ENCODE measurements around the gene GANC. TPM values are rescaled to one million over a fixed set of nuclear protein-coding genes. Genes with fewer than 3 reads are reported as not detected.

GANC gene
- total and polyA plus RNA-seq, 2 experiments from 2014 or later = 7.4 to 12.6 TPM

- DNase-seq (ENCODE audit: low spot score) = no peak
- Histone ChIP-seq H3K36me3 (ENCODE audit: insufficient read depth) (peaks cover 16% of the 10 kb centered on the region), H3K79me2 (replicated peaks; ENCODE audit: insufficient read depth) (no peaks in the 10 kb centered on the region), H2AFZ (no peak overlapping the region), H4K20me1 (replicated peaks; ENCODE audit: insufficient read depth) (no peaks in the 10 kb centered on the region), H3K4me2 (no peak overlapping the region), H3F3A (replicated peaks; ENCODE audit: low read depth) (no peaks in the 10 kb centered on the region), H3K9me2 (ENCODE audit: insufficient read depth) (no peaks in the 10 kb centered on the region), H3K4me3 (no peak overlapping the region), H3K27ac (ENCODE audit: low read depth) (no peak overlapping the region), H3K4me1 (ENCODE audit: insufficient read depth) (no peaks in the 10 kb centered on the region), H3K27me3 (ENCODE audit: insufficient read depth) (no peaks in the 10 kb centered on the region)
- peaks cover 40% of the 10 kb centered on the region for H3K36me3 Mint-ChIP-seq (ENCODE audit: low read depth)
- H3K4me1 Mint-ChIP-seq = no peaks in the 10 kb centered on the region
- no peak for ATAC-seq
- no peaks in the 10 kb centered on the region for H3K9me3 Mint-ChIP-seq
- no peak for TF ChIP-seq ZNF114 (CRISPR knock-in tag; IDR thresholded peaks at IDR 0.05)
- H3K27me3 Mint-ChIP-seq (ENCODE audit: insufficient read depth, low read depth, poor library complexity) = no peaks in the 10 kb centered on the region
- H3K4me3 Mint-ChIP-seq = no peak overlapping the region
- H3K27ac Mint-ChIP-seq = no peak overlapping the region
Measured at GRCh38 chr15:42226648-42227047, 46.4 kb upstream of the GANC start.

DNA sequence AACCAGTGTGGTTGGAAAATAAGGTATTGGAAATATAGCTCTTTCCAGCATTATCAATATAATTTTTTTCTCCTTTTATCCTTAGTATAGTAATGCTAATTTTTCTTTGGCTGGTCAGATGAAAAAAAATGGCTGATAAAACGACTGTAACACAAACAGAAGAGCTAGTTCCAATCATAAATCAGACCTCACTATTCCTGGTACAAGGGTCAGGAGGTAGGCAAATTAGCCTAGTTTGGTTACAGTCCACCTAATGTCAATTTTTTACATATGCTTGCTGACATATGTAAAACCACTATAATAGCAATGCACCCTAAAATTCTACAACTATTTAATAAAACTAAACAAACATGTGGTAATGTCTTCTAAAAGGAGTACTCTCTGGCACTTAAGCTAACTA is 45.0 kb upstream of the GANC start:
- Mint-ChIP-seq H3K4me1 (no peaks in the 10 kb centered on the region), H3K27me3 (ENCODE audit: insufficient read depth, low read depth, poor library complexity) (no peaks in the 10 kb centered on the region), H3K4me3 (no peak overlapping the region), H3K27ac (no peak overlapping the region), H3K9me3 (no peaks in the 10 kb centered on the region), H3K36me3 (ENCODE audit: low read depth) (peaks cover 37% of the 10 kb centered on the region)
- Histone ChIP-seq H3F3A (replicated peaks; ENCODE audit: low read depth) (no peaks in the 10 kb centered on the region), H3K27me3 (ENCODE audit: insufficient read depth) (no peaks in the 10 kb centered on the region), H3K4me3 (no peak overlapping the region), H3K4me2 (no peak overlapping the region), H2AFZ (no peak overlapping the region), H3K79me2 (replicated peaks; ENCODE audit: insufficient read depth) (no peaks in the 10 kb centered on the region), H3K27ac (ENCODE audit: low read depth) (no peak overlapping the region), H3K9me2 (ENCODE audit: insufficient read depth) (no peaks in the 10 kb centered on the region), H3K4me1 (ENCODE audit: insufficient read depth) (no peaks in the 10 kb centered on the region), H4K20me1 (replicated peaks; ENCODE audit: insufficient read depth) (no peaks in the 10 kb centered on the region; the same call in 1 of the 2 replicates), H3K36me3 (ENCODE audit: insufficient read depth) (peaks cover 16% of the 10 kb centered on the region)
- ATAC-seq = no peak
- no peak for DNase-seq (ENCODE audit: low spot score)
- no peak for TF ChIP-seq EZH2 (IDR thresholded peaks at IDR 0.05; ENCODE audit: low read depth, unreplicated experiment)
- no peak for TF ChIP-seq STAT1 (IDR thresholded peaks at IDR 0.05; ENCODE audit: unreplicated experiment)
- TF ChIP-seq REST (IDR thresholded peaks at IDR 0.05; ENCODE audit: unreplicated experiment) = no peak
- TF ChIP-seq, protein P1, sequence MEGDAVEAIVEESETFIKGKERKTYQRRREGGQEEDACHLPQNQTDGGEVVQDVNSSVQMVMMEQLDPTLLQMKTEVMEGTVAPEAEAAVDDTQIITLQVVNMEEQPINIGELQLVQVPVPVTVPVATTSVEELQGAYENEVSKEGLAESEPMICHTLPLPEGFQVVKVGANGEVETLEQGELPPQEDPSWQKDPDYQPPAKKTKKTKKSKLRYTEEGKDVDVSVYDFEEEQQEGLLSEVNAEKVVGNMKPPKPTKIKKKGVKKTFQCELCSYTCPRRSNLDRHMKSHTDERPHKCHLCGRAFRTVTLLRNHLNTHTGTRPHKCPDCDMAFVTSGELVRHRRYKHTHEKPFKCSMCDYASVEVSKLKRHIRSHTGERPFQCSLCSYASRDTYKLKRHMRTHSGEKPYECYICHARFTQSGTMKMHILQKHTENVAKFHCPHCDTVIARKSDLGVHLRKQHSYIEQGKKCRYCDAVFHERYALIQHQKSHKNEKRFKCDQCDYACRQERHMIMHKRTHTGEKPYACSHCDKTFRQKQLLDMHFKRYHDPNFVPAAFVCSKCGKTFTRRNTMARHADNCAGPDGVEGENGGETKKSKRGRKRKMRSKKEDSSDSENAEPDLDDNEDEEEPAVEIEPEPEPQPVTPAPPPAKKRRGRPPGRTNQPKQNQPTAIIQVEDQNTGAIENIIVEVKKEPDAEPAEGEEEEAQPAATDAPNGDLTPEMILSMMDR (conservative IDR thresholded peaks at IDR 0.05; ENCODE audit: low read depth in 2 of 2) = no peak
- no peak for TF ChIP-seq POLR2AphosphoS5 (IDR thresholded peaks at IDR 0.05; ENCODE audit: low read depth)
- TF ChIP-seq ZNF331 (CRISPR knock-in tag; IDR thresholded peaks at IDR 0.05; ENCODE audit: low read depth) = no peak
- TF ChIP-seq JUNB (IDR thresholded peaks at IDR 0.05; ENCODE audit: unreplicated experiment) = no peak
- no peak for TF ChIP-seq NANOG (IDR thresholded peaks at IDR 0.05; ENCODE audit: borderline replicate concordance)
- no peak for TF ChIP-seq ZNF462 (CRISPR knock-in tag; IDR thresholded peaks at IDR 0.05)

All from GM23338 (cell line).